Neuronal stem cell (in vitro differentiated cells): ENCODE measurements around the gene PLPP1.

ENCODE experiments used
- DNase-seq: peaks from one replicate; pipeline ENCODE4 v3.0.0-alpha.2; 2013; ENCODE audit warnings: low spot score
- H2AFZ ChIP-seq: one replicate; pipeline ENCODE4 v1.6.1; 2013; ENCODE audit warnings: mild to moderate bottlenecking, low read length, inconsistent platforms
- H2AK5ac ChIP-seq: 2 replicates; pipeline ENCODE4 v1.6.1; 2013; ENCODE audit warnings: low read depth, mild to moderate bottlenecking, inconsistent platforms, low read length, moderate library complexity, mixed read lengths
- H2BK120ac ChIP-seq: 2 replicates; pipeline ENCODE4 v1.6.1; 2013; ENCODE audit warnings: low read depth, mild to moderate bottlenecking, inconsistent platforms, low read length, moderate library complexity, mixed read lengths
- H2BK12ac ChIP-seq: one replicate; pipeline ENCODE4 v1.6.1; 2013; ENCODE audit warnings: low read length, inconsistent platforms
- H2BK15ac ChIP-seq: 2 replicates; pipeline ENCODE4 v1.6.1; 2013; ENCODE audit warnings: mild to moderate bottlenecking, low read length, inconsistent platforms, mixed read lengths
- H2BK5ac ChIP-seq: one replicate; pipeline ENCODE4 v1.6.1; 2013; ENCODE audit warnings: inconsistent platforms, mild to moderate bottlenecking, low read length, moderate library complexity
- H3K14ac ChIP-seq: one replicate; pipeline ENCODE4 v1.6.1; 2013; ENCODE audit warnings: low read length, inconsistent platforms
- H3K18ac ChIP-seq: 2 replicates; pipeline ENCODE4 v1.6.1; 2013; ENCODE audit warnings: low read length, inconsistent platforms
- H3K23ac ChIP-seq: 2 replicates; pipeline ENCODE4 v1.6.1; 2013; ENCODE audit warnings: low read depth, mild to moderate bottlenecking, mixed read lengths, low read length, inconsistent platforms; ENCODE audit not compliant: poor library complexity
- H3K27ac ChIP-seq: replicated peaks from 3 replicates; pipeline ENCODE4 v1.5.1; 2013; ENCODE audit warnings: low read length, inconsistent platforms
- H3K27me3 ChIP-seq, 3 experiments: 2 replicates each; pipeline ENCODE4 v1.6.1; 2013; ENCODE audit warnings: low read length in 3 of 3, mild to moderate bottlenecking in 2 of 3, inconsistent platforms in 1 of 3, low read depth in 1 of 3, mixed read lengths in 1 of 3, moderate library complexity in 1 of 3; ENCODE audit not compliant: control insufficient read depth in 3 of 3, insufficient read depth in 3 of 3
- H3K36me3 ChIP-seq, 2 donors: replicated peaks in 1 of 2; 2 replicates each; pipeline ENCODE4 v1.6.1; 2013; ENCODE audit warnings: low read length in 2 of 2; ENCODE audit not compliant: control insufficient read depth in 2 of 2, insufficient read depth in 2 of 2
- H3K4ac ChIP-seq: 2 replicates; pipeline ENCODE4 v1.6.1; 2013; ENCODE audit warnings: inconsistent platforms, mild to moderate bottlenecking, low read length, moderate library complexity
- H3K4me1 ChIP-seq, 2 donors: 1 replicate in 1 of 2; 2 replicates in 1 of 2; pipeline ENCODE4 v1.6.1; 2013; ENCODE audit warnings: low read length in 2 of 2, low read depth in 1 of 2; ENCODE audit not compliant: control insufficient read depth in 2 of 2, insufficient read depth in 1 of 2
- H3K4me2 ChIP-seq: one replicate; pipeline ENCODE4 v1.6.1; 2013; ENCODE audit warnings: mild to moderate bottlenecking, low read length, inconsistent platforms; ENCODE audit not compliant: insufficient read depth, poor library complexity, severe bottlenecking
- H3K4me3 ChIP-seq, 2 donors: 2 replicates each; pipeline ENCODE4 v1.5.1; 2013; ENCODE audit warnings: low read length in 2 of 2, mild to moderate bottlenecking in 2 of 2, inconsistent platforms in 1 of 2, moderate library complexity in 1 of 2
- H3K79me1 ChIP-seq: one replicate; pipeline ENCODE4 v1.6.1; 2013; ENCODE audit warnings: low read depth, mild to moderate bottlenecking, inconsistent platforms, low read length, moderate library complexity
- H3K9ac ChIP-seq: one replicate; pipeline ENCODE4 v1.6.1; 2013; ENCODE audit warnings: mild to moderate bottlenecking, low read depth, low read length, inconsistent platforms; ENCODE audit not compliant: poor library complexity
- H3K9me3 ChIP-seq, 2 donors: replicated peaks in 1 of 2; 2 replicates each; pipeline versions ENCODE3 to v1.6.1; 2013; ENCODE audit warnings: low read length in 2 of 2, mild to moderate bottlenecking in 2 of 2, inconsistent platforms in 1 of 2, low read depth in 1 of 2, mixed read lengths in 1 of 2, moderate library complexity in 1 of 2; ENCODE audit not compliant: control insufficient read depth in 2 of 2, insufficient read depth in 1 of 2
- H4K8ac ChIP-seq: one replicate; pipeline ENCODE4 v1.6.1; 2013; ENCODE audit warnings: low read depth, mild to moderate bottlenecking, inconsistent platforms, low read length, moderate library complexity
- H4K91ac ChIP-seq: one replicate; pipeline ENCODE4 v1.6.1; 2013; ENCODE audit warnings: low read length, low read depth, mild to moderate bottlenecking, inconsistent platforms; ENCODE audit not compliant: poor library complexity
- WGBS, 2 donors: extraction: QIAGEN DNeasy Blood & Tissue Kit; methylation state at CpG; one replicate each; pipeline ENCODE4 v1.1.7; 2013; ENCODE audit warnings: missing lambda C conversion rate in 2 of 2, mixed read lengths in 1 of 2; ENCODE audit not compliant: insufficient read length in 2 of 2, insufficient replicate concordance in 1 of 2; ENCODE audit errors: extremely low coverage in 2 of 2; 5-methylcytosine and 5-hydroxymethylcytosine counted together

The PLPP1 gene

DNA sequence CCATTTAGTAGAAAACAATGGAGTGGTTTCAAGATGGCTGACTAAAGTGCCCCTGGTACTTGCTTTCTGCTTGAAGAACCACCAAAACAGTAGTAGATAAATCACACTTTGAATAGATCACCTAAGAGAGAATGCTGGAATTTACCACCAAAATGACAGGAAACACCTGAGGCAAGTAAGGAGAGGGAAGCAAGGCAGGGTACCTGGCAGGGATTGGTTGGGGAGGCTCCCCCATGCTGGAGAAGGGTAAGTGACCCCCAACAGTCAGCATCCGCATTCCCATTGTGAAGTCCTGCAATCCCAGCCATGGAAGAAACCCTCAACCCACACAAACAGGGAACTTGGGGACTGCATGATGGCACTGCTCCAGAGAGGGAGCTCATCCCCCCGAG is 105.5 kb downstream of the PLPP1 start:
- no peaks in the 10 kb centered on the region for H3K27me3 ChIP-seq
- H2BK120ac ChIP-seq = no peak overlapping the region
- no peak overlapping the region for H3K27ac ChIP-seq
- WGBS, 2 donors = no CpG with 5 or more reads among the region's 2 CpGs
- no peak overlapping the region for H3K9ac ChIP-seq
- H2BK15ac ChIP-seq = no peak overlapping the region
- H2BK12ac ChIP-seq = no peak overlapping the region
- no peak for DNase-seq
- no peak overlapping the region for H3K18ac ChIP-seq
- no peak overlapping the region for H3K4me2 ChIP-seq
- H3K4ac ChIP-seq = no peak overlapping the region
- H3K4me1 ChIP-seq = no peaks in the 10 kb centered on the region
- no peak overlapping the region for H3K4me3 ChIP-seq
- H3K79me1 ChIP-seq = peaks cover 1% of the 10 kb centered on the region
- H4K8ac ChIP-seq = no peak overlapping the region
- H4K91ac ChIP-seq = no peak overlapping the region
- peaks cover 25 to 63% of the 10 kb centered on the region in 2 donors for H3K36me3 ChIP-seq
- H2AFZ ChIP-seq = no peak overlapping the region
- no peak overlapping the region for H2BK5ac ChIP-seq
- H3K9me3 ChIP-seq = peaks cover 16 to 37% of the 10 kb centered on the region in 2 donors
- H2AK5ac ChIP-seq = no peak overlapping the region
- H3K23ac ChIP-seq = no peak overlapping the region
- no peak overlapping the region for H3K14ac ChIP-seq

DNA sequence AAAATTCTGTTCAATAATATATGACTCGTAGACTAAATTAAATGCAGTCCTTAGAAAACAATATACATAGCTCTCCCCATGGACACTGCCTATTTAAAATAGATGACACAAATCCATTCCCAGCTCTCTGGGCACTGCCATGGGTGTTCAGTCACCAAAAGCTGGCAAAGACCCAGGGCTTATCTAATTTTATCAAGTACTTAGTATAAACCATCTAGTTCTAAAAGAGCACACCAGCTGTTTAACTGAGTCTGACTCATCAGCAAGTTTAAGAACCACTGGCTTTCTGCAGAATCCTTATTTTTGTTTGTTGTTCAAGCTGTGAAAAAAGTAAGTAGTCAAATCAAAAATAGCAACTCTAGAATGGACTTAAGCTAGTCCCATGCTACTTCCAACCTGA is 107.6 kb downstream of the PLPP1 start:
- no peak overlapping the region for H2AK5ac ChIP-seq
- no peak overlapping the region for H3K18ac ChIP-seq
- H4K8ac ChIP-seq = no peak overlapping the region
- no peak overlapping the region for H3K23ac ChIP-seq
- peaks cover 3% of the 10 kb centered on the region for H3K79me1 ChIP-seq
- H2BK120ac ChIP-seq = no peak overlapping the region
- H3K4me3 ChIP-seq = no peak overlapping the region
- no peaks in the 10 kb centered on the region for H3K4me1 ChIP-seq
- H2BK15ac ChIP-seq = no peak overlapping the region
- DNase-seq = no peak
- H2AFZ ChIP-seq = no peak overlapping the region
- H2BK5ac ChIP-seq = no peak overlapping the region
- no peak overlapping the region for H4K91ac ChIP-seq
- no peak overlapping the region for H3K9ac ChIP-seq
- peaks cover 16 to 34% of the 10 kb centered on the region in 2 donors for H3K9me3 ChIP-seq
- no CpG with 5 or more reads among the region's 1 CpG for WGBS, 2 donors
- H3K14ac ChIP-seq = no peak overlapping the region
- peaks cover 38 to 83% of the 10 kb centered on the region in 2 donors for H3K36me3 ChIP-seq
- H3K27ac ChIP-seq = no peak overlapping the region
- no peak overlapping the region for H3K4me2 ChIP-seq
- H3K27me3 ChIP-seq = no peaks in the 10 kb centered on the region
- no peak overlapping the region for H2BK12ac ChIP-seq
- no peak overlapping the region for H3K4ac ChIP-seq

DNA sequence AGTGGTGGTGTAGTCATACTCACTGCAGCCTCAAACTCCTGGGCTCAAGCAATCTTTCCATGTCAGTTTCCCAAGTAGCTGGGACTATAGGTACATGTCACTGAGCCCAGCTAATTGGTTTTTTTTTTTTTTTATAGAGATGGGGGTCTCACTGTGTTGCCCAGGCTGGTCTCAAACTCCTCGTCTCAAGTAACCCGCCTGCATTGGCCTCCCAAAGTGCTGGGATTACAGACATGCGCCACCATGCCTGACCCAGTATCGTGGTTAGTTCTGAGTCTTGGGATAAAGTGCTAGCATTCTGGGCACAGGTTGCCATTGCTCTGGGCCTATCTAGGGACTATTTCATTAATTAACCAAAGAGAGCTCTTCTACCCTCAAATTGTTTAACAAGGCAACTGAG is 108.3 kb downstream of the PLPP1 start:
- H3K27ac ChIP-seq = no peak overlapping the region
- no peaks in the 10 kb centered on the region for H3K27me3 ChIP-seq
- H3K9me3 ChIP-seq = peaks cover 14 to 27% of the 10 kb centered on the region in 2 donors
- no peak for DNase-seq
- no peak overlapping the region for H2BK12ac ChIP-seq
- H2AK5ac ChIP-seq = no peak overlapping the region
- no CpG with 5 or more reads among the region's 4 CpGs for WGBS, 2 donors
- H3K4me2 ChIP-seq = no peak overlapping the region
- no peak overlapping the region for H2BK5ac ChIP-seq
- no peak overlapping the region for H4K91ac ChIP-seq
- no peak overlapping the region for H4K8ac ChIP-seq
- H3K23ac ChIP-seq = no peak overlapping the region
- no peak overlapping the region for H2AFZ ChIP-seq
- no peak overlapping the region for H2BK15ac ChIP-seq
- no peak overlapping the region for H3K14ac ChIP-seq
- no peaks in the 10 kb centered on the region for H3K4me1 ChIP-seq
- H3K4ac ChIP-seq = no peak overlapping the region
- no peak overlapping the region for H3K9ac ChIP-seq
- no peak overlapping the region for H3K18ac ChIP-seq
- peaks cover 3% of the 10 kb centered on the region for H3K79me1 ChIP-seq
- no peak overlapping the region for H2BK120ac ChIP-seq
- peaks cover 38 to 90% of the 10 kb centered on the region in 2 donors for H3K36me3 ChIP-seq
- H3K4me3 ChIP-seq = no peak overlapping the region

DNA sequence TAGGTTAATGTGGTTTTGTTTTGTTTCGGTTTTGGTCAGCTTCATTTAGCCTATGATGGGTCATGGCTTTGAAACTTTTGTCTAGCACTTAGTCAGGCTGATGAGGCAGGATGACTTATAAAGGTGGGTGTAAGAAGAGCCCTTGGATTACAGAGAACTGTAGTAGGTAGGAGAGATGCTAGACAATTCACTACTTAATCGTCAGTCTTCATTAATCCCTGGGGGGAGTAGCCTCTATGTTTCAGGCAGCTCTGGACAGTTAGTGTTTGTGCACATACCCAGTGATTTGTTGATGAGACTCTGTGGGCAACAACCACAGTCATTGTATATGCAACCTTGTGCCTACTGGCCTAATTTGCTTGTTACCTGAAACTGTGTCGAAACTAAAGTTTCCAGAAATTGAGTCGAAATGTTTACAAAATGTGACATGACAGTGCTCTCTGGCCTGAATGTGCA is 113.7 kb downstream of the PLPP1 start:
- Histone ChIP-seq H3K4me2 (no peak overlapping the region), H2AK5ac (no peak overlapping the region), H2BK12ac (no peak overlapping the region), H3K36me3 (peaks cover 18 to 93% of the 10 kb centered on the region in 2 donors), H3K9me3 (peaks cover 0 to 6% of the 10 kb centered on the region in 2 donors), H2AFZ (no peak overlapping the region), H2BK5ac (no peak overlapping the region), H3K9ac (no peak overlapping the region), H4K8ac (no peak overlapping the region), H3K4me3 (no peak overlapping the region), H4K91ac (no peak overlapping the region), H3K23ac (no peak overlapping the region), H3K27ac (no peak overlapping the region), H3K18ac (no peak overlapping the region), H3K27me3 (no peaks in the 10 kb centered on the region), H2BK15ac (no peak overlapping the region), H3K4me1 (peaks cover 2 to 4% of the 10 kb centered on the region in 2 donors), H3K79me1 (peaks cover 2% of the 10 kb centered on the region), H2BK120ac (no peak overlapping the region), H3K4ac (no peak overlapping the region), H3K14ac (no peak overlapping the region)
- WGBS, 2 donors = no CpG with 5 or more reads among the region's 4 CpGs
- no peak for DNase-seq
